Vagina (tissue), 2 donors: ENCODE results near the gene OGT.
"Not testable (repeated sequence)": the region's sequence is repeated elsewhere in the genome, so short reads cannot be mapped to it uniquely, and the experiment has no call there.

Source experiments
- POLR2A ChIP-seq, 2 donors: fragments of 450-650 bp; IDR thresholded peaks; one replicate each; pipeline ENCODE4 v1.6.1; 2017; ENCODE audit warnings: antibody characterized with exemption in 2 of 2, mild to moderate bottlenecking in 2 of 2, moderate library complexity in 2 of 2
- TF ChIP-seq, protein P1 (sequence below), 3 experiments: fragments of 450-650 bp in 2 of 3; fragments of 200-600 bp in 1 of 3; sonication (generic) in 1 of 3; IDR thresholded peaks; one replicate each; pipeline ENCODE4 v1.5.1; 2017 to 2019; ENCODE audit warnings: antibody characterized with exemption in 3 of 3, mild to moderate bottlenecking in 2 of 3, moderate library complexity in 2 of 3

GRCh38 chrX:71559773-71560172, 26.9 kb downstream of the OGT start:
- TF ChIP-seq, protein P1, sequence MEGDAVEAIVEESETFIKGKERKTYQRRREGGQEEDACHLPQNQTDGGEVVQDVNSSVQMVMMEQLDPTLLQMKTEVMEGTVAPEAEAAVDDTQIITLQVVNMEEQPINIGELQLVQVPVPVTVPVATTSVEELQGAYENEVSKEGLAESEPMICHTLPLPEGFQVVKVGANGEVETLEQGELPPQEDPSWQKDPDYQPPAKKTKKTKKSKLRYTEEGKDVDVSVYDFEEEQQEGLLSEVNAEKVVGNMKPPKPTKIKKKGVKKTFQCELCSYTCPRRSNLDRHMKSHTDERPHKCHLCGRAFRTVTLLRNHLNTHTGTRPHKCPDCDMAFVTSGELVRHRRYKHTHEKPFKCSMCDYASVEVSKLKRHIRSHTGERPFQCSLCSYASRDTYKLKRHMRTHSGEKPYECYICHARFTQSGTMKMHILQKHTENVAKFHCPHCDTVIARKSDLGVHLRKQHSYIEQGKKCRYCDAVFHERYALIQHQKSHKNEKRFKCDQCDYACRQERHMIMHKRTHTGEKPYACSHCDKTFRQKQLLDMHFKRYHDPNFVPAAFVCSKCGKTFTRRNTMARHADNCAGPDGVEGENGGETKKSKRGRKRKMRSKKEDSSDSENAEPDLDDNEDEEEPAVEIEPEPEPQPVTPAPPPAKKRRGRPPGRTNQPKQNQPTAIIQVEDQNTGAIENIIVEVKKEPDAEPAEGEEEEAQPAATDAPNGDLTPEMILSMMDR (IDR thresholded peaks at IDR 0.05) = not testable (repeated sequence)
- TF ChIP-seq POLR2A (IDR thresholded peaks at IDR 0.05) = not testable (repeated sequence)
